Measurements from ENCODE around the gene ROBO1.

ROBO1 gene

GRCh38 chr3:79396595-79396994, 371.2 kb downstream of the ROBO1 start:
- Histone ChIP-seq H3K36me3 (replicated peaks; ENCODE audit: insufficient read depth, low read length) (no peaks in the 10 kb centered on the region), H3K9me3 (replicated peaks; ENCODE audit: insufficient read depth, low read length) (no peaks in the 10 kb centered on the region), H3K9me2 (replicated peaks; ENCODE audit: insufficient read depth, low read length) (no peaks in the 10 kb centered on the region), H3K9ac (ENCODE audit: low read length) (no peak overlapping the region), H3K4me1 (ENCODE audit: low read length) (no peaks in the 10 kb centered on the region), H3F3A (ENCODE audit: insufficient read depth, low read length) (no peaks in the 10 kb centered on the region), H3K27ac (ENCODE audit: low read length) (no peak overlapping the region), H3K4me3 (ENCODE audit: low read length) (no peak overlapping the region), H4K20me1 (ENCODE audit: insufficient read depth, low read length) (no peaks in the 10 kb centered on the region), H3K27me3 (replicated peaks; ENCODE audit: insufficient read depth, low read length) (no peaks in the 10 kb centered on the region), H3K79me2 (ENCODE audit: low read length) (no peaks in the 10 kb centered on the region), H2AFZ (ENCODE audit: low read length) (no peak overlapping the region), H3K4me2 (ENCODE audit: low read depth, low read length) (no peak overlapping the region)
- no peak for TF ChIP-seq EZH2 (optimal IDR thresholded peaks at IDR 0.05; ENCODE audit: low read depth, low read length)
- TF ChIP-seq, protein P1, sequence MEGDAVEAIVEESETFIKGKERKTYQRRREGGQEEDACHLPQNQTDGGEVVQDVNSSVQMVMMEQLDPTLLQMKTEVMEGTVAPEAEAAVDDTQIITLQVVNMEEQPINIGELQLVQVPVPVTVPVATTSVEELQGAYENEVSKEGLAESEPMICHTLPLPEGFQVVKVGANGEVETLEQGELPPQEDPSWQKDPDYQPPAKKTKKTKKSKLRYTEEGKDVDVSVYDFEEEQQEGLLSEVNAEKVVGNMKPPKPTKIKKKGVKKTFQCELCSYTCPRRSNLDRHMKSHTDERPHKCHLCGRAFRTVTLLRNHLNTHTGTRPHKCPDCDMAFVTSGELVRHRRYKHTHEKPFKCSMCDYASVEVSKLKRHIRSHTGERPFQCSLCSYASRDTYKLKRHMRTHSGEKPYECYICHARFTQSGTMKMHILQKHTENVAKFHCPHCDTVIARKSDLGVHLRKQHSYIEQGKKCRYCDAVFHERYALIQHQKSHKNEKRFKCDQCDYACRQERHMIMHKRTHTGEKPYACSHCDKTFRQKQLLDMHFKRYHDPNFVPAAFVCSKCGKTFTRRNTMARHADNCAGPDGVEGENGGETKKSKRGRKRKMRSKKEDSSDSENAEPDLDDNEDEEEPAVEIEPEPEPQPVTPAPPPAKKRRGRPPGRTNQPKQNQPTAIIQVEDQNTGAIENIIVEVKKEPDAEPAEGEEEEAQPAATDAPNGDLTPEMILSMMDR (IDR thresholded peaks at IDR 0.05; ENCODE audit: low read length), result no peak
- TF ChIP-seq EZH2phosphoT487 (IDR thresholded peaks at IDR 0.05; ENCODE audit: low read length), result no peak
- no peak for DNase-seq

DNA sequence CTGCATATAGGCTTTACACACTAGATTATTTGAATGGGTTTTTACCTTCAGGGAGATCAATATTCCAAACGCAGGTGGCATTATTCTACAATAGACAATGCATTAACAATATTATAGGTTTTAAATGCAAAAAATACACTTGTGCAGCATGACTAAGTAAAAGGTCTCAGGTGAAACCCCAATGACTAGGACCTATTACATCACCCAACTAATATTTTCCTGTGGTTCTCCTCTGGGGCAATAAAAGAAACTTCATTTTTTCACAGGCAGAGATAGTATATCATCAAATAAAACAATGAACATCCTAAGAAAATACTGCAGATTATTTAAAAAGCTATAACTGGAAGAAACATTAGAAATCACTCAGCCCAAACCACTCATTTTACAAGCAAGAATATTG, 375.3 kb downstream of the ROBO1 start:
- Histone ChIP-seq H3F3A (ENCODE audit: insufficient read depth, low read length) (no peaks in the 10 kb centered on the region), H3K4me1 (ENCODE audit: low read length) (no peaks in the 10 kb centered on the region), H3K36me3 (replicated peaks; ENCODE audit: insufficient read depth, low read length) (no peaks in the 10 kb centered on the region), H3K9me3 (replicated peaks; ENCODE audit: insufficient read depth, low read length) (no peaks in the 10 kb centered on the region), H3K27me3 (replicated peaks; ENCODE audit: insufficient read depth, low read length) (no peaks in the 10 kb centered on the region), H4K20me1 (ENCODE audit: insufficient read depth, low read length) (no peaks in the 10 kb centered on the region), H3K4me2 (ENCODE audit: low read depth, low read length) (no peak overlapping the region), H3K9ac (ENCODE audit: low read length) (no peak overlapping the region), H3K79me2 (ENCODE audit: low read length) (no peaks in the 10 kb centered on the region), H3K4me3 (ENCODE audit: low read length) (no peak overlapping the region), H3K9me2 (replicated peaks; ENCODE audit: insufficient read depth, low read length) (0 out of 2 replicates have a peak, but pooled peaks cover 3% of the 10 kb centered on the region), H3K27ac (ENCODE audit: low read length) (no peak overlapping the region), H2AFZ (ENCODE audit: low read length) (no peak overlapping the region)
- DNase-seq, result no peak
- TF ChIP-seq, protein P1 (IDR thresholded peaks at IDR 0.05; ENCODE audit: low read length), result no peak
- no peak for TF ChIP-seq EZH2phosphoT487 (IDR thresholded peaks at IDR 0.05; ENCODE audit: low read length)
- no peak for TF ChIP-seq EZH2 (optimal IDR thresholded peaks at IDR 0.05; ENCODE audit: low read depth, low read length)

GRCh38 chr3:79390352-79390751, 377.4 kb downstream of the ROBO1 start:
- Histone ChIP-seq H2AFZ (ENCODE audit: low read length) (no peak overlapping the region), H3K36me3 (replicated peaks; ENCODE audit: insufficient read depth, low read length) (no peaks in the 10 kb centered on the region), H3K9me2 (replicated peaks; ENCODE audit: insufficient read depth, low read length) (0 out of 2 replicates have a peak, but pooled peaks cover 3% of the 10 kb centered on the region), H3K4me1 (ENCODE audit: low read length) (no peaks in the 10 kb centered on the region), H3K4me2 (ENCODE audit: low read depth, low read length) (no peak overlapping the region), H3K27me3 (replicated peaks; ENCODE audit: insufficient read depth, low read length) (no peaks in the 10 kb centered on the region), H3K27ac (ENCODE audit: low read length) (no peak overlapping the region), H4K20me1 (ENCODE audit: insufficient read depth, low read length) (no peaks in the 10 kb centered on the region), H3K9ac (ENCODE audit: low read length) (no peak overlapping the region), H3K4me3 (ENCODE audit: low read length) (no peak overlapping the region), H3K9me3 (replicated peaks; ENCODE audit: insufficient read depth, low read length) (no peaks in the 10 kb centered on the region), H3K79me2 (ENCODE audit: low read length) (no peaks in the 10 kb centered on the region), H3F3A (ENCODE audit: insufficient read depth, low read length) (no peaks in the 10 kb centered on the region)
- no peak for TF ChIP-seq EZH2 (optimal IDR thresholded peaks at IDR 0.05; ENCODE audit: low read depth, low read length)
- TF ChIP-seq, protein P1 (IDR thresholded peaks at IDR 0.05; ENCODE audit: low read length), result no peak
- TF ChIP-seq EZH2phosphoT487 (IDR thresholded peaks at IDR 0.05; ENCODE audit: low read length), result no peak
- no peak for DNase-seq

Data from MM.1S (cell line).